K562 (cell line): ENCODE data around the gene NUCKS1. TPM values are rescaled to one million over a fixed set of nuclear protein-coding genes. Genes with fewer than 3 reads are reported as not detected.

ENCODE experiments used
- ATAC-seq: fragments of 200-7000 bp; cut with Tn5 transposase; 3 replicates; pipeline ENCODE4 v1.9.1; 2020; ENCODE audit warnings: moderate library complexity
- BruUV-seq: library from RNA; stranded (reverse); fragments of 400-500 nt; replicated peaks from 2 replicates; lab custom pipeline; 2021; lab: Mats Ljungman, UMichigan
- CTCF ChIA-PET: fragments of 300-600 bp; formaldehyde crosslinking; extraction: SDS; loops from one replicate; lab custom pipeline; 2021; ENCODE audit warnings: low intra/inter-chr PET ratio; lab: Yijun Ruan, JAX
- POLR2A ChIA-PET: fragments of 300-600, 350-650 bp; sonication (Branson Sonifier 250); formaldehyde crosslinking; extraction: SDS; loops from one replicate; lab custom pipeline; 2021; ENCODE audit warnings: antibody characterized with exemption, inconsistent platforms; lab: Yijun Ruan, JAX
- DNase-seq, 4 experiments: peaks; one replicate each; pipeline versions ENCODE4 v3.0.0 to v3.0.0-alpha.2; 2011 to 2018; ENCODE audit warnings: low spot score in 3 of 4, mixed read lengths in 3 of 4; ENCODE audit errors: extremely low read depth in 1 of 4
- FAIRE-seq: peaks from 2 replicates; lab custom pipeline; 2011; peaks lifted over from hg19 to GRCh38; lab: Jason Lieb, UNC
- H2AFZ ChIP-seq: 2 replicates; pipeline ENCODE4 v1.6.0; 2011; ENCODE audit warnings: low read depth, low read length, control low read depth, inconsistent platforms
- H3K27ac ChIP-seq: fragments of 200-600 bp; 3 replicates; pipeline ENCODE4 v1.8.0; 2011; ENCODE audit warnings: low read depth, mild to moderate bottlenecking, control low read depth, inconsistent platforms, low read length, moderate library complexity, mixed read lengths; ENCODE audit errors: extremely low read depth
- H3K27me3 ChIP-seq, 2 experiments: fragments of 300-600 bp in 1 of 2; 2 replicates in 1 of 2; 3 replicates in 1 of 2; pipeline versions ENCODE4 v1.6.0 to v1.8.0; 2011; ENCODE audit warnings: inconsistent platforms in 2 of 2, low read length in 2 of 2, mild to moderate bottlenecking in 1 of 2, mixed read lengths in 1 of 2, moderate library complexity in 1 of 2; ENCODE audit not compliant: control insufficient read depth in 2 of 2, insufficient read depth in 2 of 2
- H3K36me3 ChIP-seq: fragments of 300-600 bp; 3 replicates; pipeline ENCODE4 v1.8.0; 2011; ENCODE audit warnings: mild to moderate bottlenecking, low read length, inconsistent platforms; ENCODE audit not compliant: control insufficient read depth, insufficient read depth
- H3K4me1 ChIP-seq, 2 experiments: fragments of 200-600 bp in 1 of 2; replicated peaks in 1 of 2; 2 replicates in 1 of 2; 3 replicates in 1 of 2; pipeline versions ENCODE4 v1.5.1 to v1.8.0; 2011; ENCODE audit warnings: inconsistent platforms in 2 of 2, low read length in 2 of 2, mild to moderate bottlenecking in 1 of 2, mixed read lengths in 1 of 2, moderate library complexity in 1 of 2; ENCODE audit not compliant: control insufficient read depth in 2 of 2, insufficient read depth in 2 of 2
- H3K4me2 ChIP-seq: 2 replicates; pipeline ENCODE4 v1.6.1; 2011; ENCODE audit warnings: low read length, control low read depth, inconsistent platforms, mixed read lengths; ENCODE audit not compliant: insufficient read depth
- H3K4me3 ChIP-seq: fragments of 200-600 bp; sonication (generic), shearing (Covaris generic); 2 replicates; pipeline ENCODE4 v1.5.1; 2016; ENCODE audit warnings: control low read depth, inconsistent platforms
- H3K79me2 ChIP-seq: fragments of 200-600 bp; 3 replicates; pipeline ENCODE4 v1.8.0; 2011; ENCODE audit warnings: low read length, inconsistent platforms; ENCODE audit not compliant: control insufficient read depth, insufficient read depth
- H3K9ac ChIP-seq, 2 experiments: 2 replicates each; pipeline versions ENCODE4 v1.6.0 to v1.6.1; 2011; ENCODE audit warnings: low read depth in 2 of 2, low read length in 2 of 2, control low read depth in 1 of 2, inconsistent platforms in 1 of 2, mild to moderate bottlenecking in 1 of 2, mixed read lengths in 1 of 2; ENCODE audit not compliant: insufficient read depth in 1 of 2
- H3K9me1 ChIP-seq: one replicate; pipeline ENCODE4 v1.6.0; 2011; ENCODE audit warnings: inconsistent platforms, mild to moderate bottlenecking, low read length, moderate library complexity; ENCODE audit not compliant: control insufficient read depth, insufficient read depth
- H3K9me3 ChIP-seq: replicated peaks from 2 replicates; pipeline ENCODE4 v1.5.1; 2011; ENCODE audit warnings: low read depth, low read length, inconsistent platforms; ENCODE audit not compliant: control insufficient read depth, insufficient read depth
- H4K20me1 ChIP-seq: replicated peaks from 2 replicates; pipeline ENCODE4 v1.6.1; 2011; ENCODE audit warnings: low read length, inconsistent platforms, mixed read lengths; ENCODE audit not compliant: control insufficient read depth, insufficient read depth
- EWSR1 ChIP-seq: fragments of 450-650 bp; IDR thresholded peaks from 2 replicates; pipeline ENCODE4 v1.6.1; 2018; ENCODE audit warnings: borderline replicate concordance, mild to moderate bottlenecking, low read depth, moderate library complexity; ENCODE audit not compliant: partially characterized antibody
- HCFC1 ChIP-seq: IDR thresholded peaks from 2 replicates; pipeline ENCODE4 v1.6.1; 2012; ENCODE audit warnings: low read depth, low read length, improper control_type of control experiment
- L3MBTL2 ChIP-seq: fragments of 450-650 bp; IDR thresholded peaks from 2 replicates; pipeline ENCODE4 v1.6.1; 2016; ENCODE audit warnings: mild to moderate bottlenecking, moderate library complexity
- MAFG ChIP-seq: fragments of 450-650 bp; conservative IDR thresholded peaks from 2 replicates; pipeline ENCODE4 v1.6.1; 2016; ENCODE audit warnings: missing genetic modification characterization, missing compliant biosample characterization
- MTA2 ChIP-seq: fragments of 450-650 bp; IDR thresholded peaks from 2 replicates; pipeline ENCODE4 v1.6.1; 2016; ENCODE audit warnings: low read depth
- NFXL1 ChIP-seq: fragments of 450-650 bp; formaldehyde crosslinking; IDR thresholded peaks from 2 replicates; pipeline ENCODE4 v1.4.0; 2021; ENCODE audit warnings: mild to moderate bottlenecking
- NRF1 ChIP-seq, 2 experiments: fragments of 450-650 bp; IDR thresholded peaks in 1 of 2; conservative IDR thresholded peaks in 1 of 2; 2 replicates each; pipeline ENCODE4 v1.6.1; 2014; ENCODE audit warnings: mild to moderate bottlenecking in 2 of 2
- OTX1 ChIP-seq: fragments of 450-650 bp; formaldehyde crosslinking; IDR thresholded peaks from 2 replicates; pipeline ENCODE4 v1.4.0; 2022; ENCODE audit warnings: mild to moderate bottlenecking
- PML ChIP-seq: IDR thresholded peaks from 2 replicates; pipeline ENCODE4 v1.6.1; 2012; ENCODE audit warnings: low read length, inconsistent platforms
- POLR2A ChIP-seq: fragments of 450-650 bp; conservative IDR thresholded peaks from 2 replicates; pipeline ENCODE4 v1.6.1; 2016
- SMARCA5 ChIP-seq: fragments of 450-650 bp; IDR thresholded peaks from 2 replicates; pipeline ENCODE4 v1.6.1; 2016
- SMC3 ChIP-seq: conservative IDR thresholded peaks from 2 replicates; pipeline ENCODE4 v1.6.1; 2011; ENCODE audit warnings: low read depth, low read length, improper control_type of control experiment; ENCODE audit not compliant: insufficient read depth
- STAG1 ChIP-seq: sonication (generic); formaldehyde crosslinking; IDR thresholded peaks from 2 replicates; pipeline ENCODE4 v1.5.0; 2020; ENCODE audit warnings: missing genetic modification reagents, borderline replicate concordance
- ZNF143 ChIP-seq: sonication (generic); formaldehyde crosslinking; IDR thresholded peaks from 2 replicates; pipeline ENCODE4 v1.9.0; 2022; ENCODE audit warnings: mild to moderate bottlenecking, missing genetic modification reagents
- WGBS: fragments of 100-300 bp; shearing (Covaris generic); methylation state at CpG from one replicate; pipeline ENCODE4 v1.1.6; 2016; ENCODE audit warnings: low coverage, mixed read lengths; ENCODE audit not compliant: insufficient coverage; ENCODE audit errors: missing lambda C conversion rate; 5-methylcytosine and 5-hydroxymethylcytosine counted together
- in situ Hi-C: fragments of 300-500 bp; cut with MboI; formaldehyde crosslinking; loops from 4 replicates; pipeline ENCODE4 v1.15.0; 2018; ENCODE audit warnings: inconsistent platforms, mixed read lengths
- intact Hi-C: fragments of 100-400 bp; cut with micrococcal nuclease; formaldehyde crosslinking; loops from 2 replicates; pipeline ENCODE4 v1.14.2; 2022
- polyA plus RNA-seq, 8 experiments: library from polyadenylated mRNA; depleted of rRNA in 4 of 8; stranded (reverse) in 5 of 8; unstranded in 3 of 8; fragments of >200 nt; fragmentation: Nextera tagmentation in 2 of 8; fragmentation: Illumina TruSeq in 1 of 8; extraction: Ambion mirVana in 2 of 8; extraction: Trizol in 1 of 8; gene quantifications; 2 replicates each; pipeline versions ENCODE4 v1.2.1 to v1.2.3, GENCODE V29; 2011 to 2014; ENCODE audit warnings: inconsistent platforms in 1 of 8, missing spikeins in 1 of 8
- total RNA-seq, 7 experiments: library from RNA; depleted of rRNA in 6 of 7; stranded (reverse); fragments of >200 nt in 6 of 7; fragmentation: Illumina TruSeq in 2 of 7; extraction: Trizol in 2 of 7; gene quantifications; 2 replicates each; pipeline versions ENCODE4 v1.2.1 to v1.2.3, GENCODE V29; 2011 to 2021; ENCODE audit warnings: low replicate concordance in 1 of 7

Gene NUCKS1
- total and polyA plus RNA-seq, 9 of the 15 experiments (the other 6 are each of a cell fraction or from before 2014, with no cell fraction given), result 66.7 to 244 (median 149) TPM

- no peak for TF ChIP-seq MAFG (tag)
- no peak for TF ChIP-seq OTX1 (CRISPR knock-in tag)
- no peak for TF ChIP-seq L3MBTL2
- TF ChIP-seq STAG1 (CRISPR knock-in tag), result no peak
- no peak for TF ChIP-seq HCFC1
- no peak for TF ChIP-seq NRF1 (conservative IDR thresholded peaks at IDR 0.05 in 1 of 2, IDR thresholded peaks at IDR 0.05 in 1 of 2)
- no peak for TF ChIP-seq SMC3
- no peak for TF ChIP-seq ZNF143
Measured at GRCh38 chr1:205744403-205744802, 5.6 kb downstream of the NUCKS1 start (continued).

- no peak for FAIRE-seq
- Histone ChIP-seq H3K4me3 (no peak overlapping the region), H3K9ac (no peak overlapping the region), H3K36me3 (peaks cover 76% of the 10 kb centered on the region), H3K79me2 (peaks cover 96% of the 10 kb centered on the region), H2AFZ (no peak overlapping the region), H4K20me1 (peaks cover 32% of the 10 kb centered on the region), H3K27me3 (no peaks in the 10 kb centered on the region), H3K9me1 (no peaks in the 10 kb centered on the region), H3K9me3 (no peaks in the 10 kb centered on the region), H3K4me1 (peaks cover 15 to 24% of the 10 kb centered on the region in 2 experiments; a peak in 4 of 5 replicates), H3K27ac (no peak overlapping the region), H3K4me2 (no peak overlapping the region)
- no peak for TF ChIP-seq NFXL1 (CRISPR knock-in tag)
- peak; percentile 32; the same call in 1 of the 2 replicates for TF ChIP-seq POLR2A
- no peak for TF ChIP-seq SMARCA5
- peak; percentile 65 for TF ChIP-seq EWSR1
- no peak for TF ChIP-seq MTA2
- 0 out of 2 replicates have a peak, but pooled peaks have one; percentile 25 for TF ChIP-seq PML
- 77% methylated on average over 4 of the region's 4 CpGs for WGBS
- ATAC-seq, result no peak
- in situ Hi-C loops, result no loop called here
- POLR2A ChIA-PET, result interaction anchor here (3.5 kb wide), 1 partner anchor 12 kb away, joined by 32 read pairs; no protein-coding TSS in a partner anchor
- no TSS peak for BruUV-seq
- CTCF ChIA-PET, result no interaction called here
- DNase-seq, result no peak
- intact Hi-C loops, result no loop called here
Measured at GRCh38 chr1:205743977-205744376, 6.0 kb downstream of the NUCKS1 start.
